Ectodermal cell (in vitro differentiated cells): ENCODE measurements around the gene ZNF71.

Experiments
- H3K27ac ChIP-seq: 2 replicates; pipeline ENCODE4 v1.7.0; 2013; ENCODE audit warnings: mild to moderate bottlenecking, low read depth, low read length; ENCODE audit not compliant: insufficient read depth, poor library complexity, severe bottlenecking
- H3K27me3 ChIP-seq: 2 replicates; pipeline ENCODE4 v1.7.0; 2013; ENCODE audit warnings: mild to moderate bottlenecking, low read length; ENCODE audit not compliant: insufficient read depth, control insufficient read depth, poor library complexity, severe bottlenecking
- H3K36me3 ChIP-seq: one replicate; pipeline ENCODE4 v1.7.0; 2013; ENCODE audit warnings: low read length; ENCODE audit not compliant: control insufficient read depth, insufficient read depth
- H3K4me1 ChIP-seq: one replicate; pipeline ENCODE4 v1.7.0; 2013; ENCODE audit warnings: low read length; ENCODE audit not compliant: control insufficient read depth, insufficient read depth
- H3K4me3 ChIP-seq: 2 replicates; pipeline ENCODE4 v1.7.0; 2013; ENCODE audit warnings: low read depth, low read length, control low read depth; ENCODE audit not compliant: insufficient read depth
- H3K9me3 ChIP-seq: 2 replicates; pipeline ENCODE4 v1.7.0; 2013; ENCODE audit warnings: mild to moderate bottlenecking, low read length, moderate library complexity; ENCODE audit not compliant: control insufficient read depth
- WGBS, 2 experiments: methylation state at CpG; one replicate each; pipeline ENCODE4 v1.1.7; 2013; ENCODE audit warnings: missing lambda C conversion rate in 2 of 2; 5-methylcytosine and 5-hydroxymethylcytosine counted together

ZNF71 gene

DNA sequence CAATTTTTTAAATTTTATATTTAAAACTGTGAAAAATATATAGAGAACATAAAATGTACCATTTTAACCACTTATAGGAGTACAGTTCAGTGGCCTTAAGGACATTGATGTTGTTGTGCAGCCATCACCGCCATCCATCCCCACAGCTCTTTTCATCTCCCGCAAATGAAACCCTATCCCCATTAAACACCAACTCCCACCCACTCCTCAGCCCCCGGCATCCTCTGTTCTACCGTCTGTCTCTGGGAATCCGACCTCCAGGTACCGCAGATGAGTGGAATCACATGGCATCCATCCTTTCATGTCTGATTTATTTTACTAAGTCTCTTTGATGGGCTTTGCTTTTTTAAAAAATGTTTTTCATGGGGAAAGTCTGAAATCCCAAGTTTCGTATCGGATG lies 24.0 kb downstream of the ZNF71 start:
- H3K27me3 ChIP-seq = no peaks in the 10 kb centered on the region
- no peaks in the 10 kb centered on the region for H3K4me1 ChIP-seq
- H3K36me3 ChIP-seq = peaks cover 45% of the 10 kb centered on the region
- H3K9me3 ChIP-seq = no peaks in the 10 kb centered on the region
- no peak overlapping the region for H3K27ac ChIP-seq
- H3K4me3 ChIP-seq = no peak overlapping the region
- whole genome bisulfite sequencing, 2 experiments = 81 to 83% methylated on average over 8 of the region's 8 CpGs

DNA sequence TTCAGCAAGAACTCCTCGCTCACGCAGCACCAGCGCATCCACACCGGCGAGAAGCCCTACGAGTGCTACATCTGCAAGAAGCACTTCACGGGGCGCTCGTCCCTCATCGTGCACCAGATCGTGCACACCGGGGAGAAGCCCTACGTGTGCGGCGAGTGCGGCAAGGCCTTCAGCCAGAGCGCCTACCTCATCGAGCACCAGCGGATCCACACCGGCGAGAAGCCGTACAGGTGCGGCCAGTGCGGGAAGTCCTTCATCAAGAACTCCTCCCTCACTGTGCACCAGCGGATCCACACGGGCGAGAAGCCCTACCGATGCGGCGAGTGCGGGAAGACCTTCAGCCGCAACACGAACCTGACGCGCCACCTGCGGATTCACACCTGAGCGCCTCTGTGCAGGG lies 27.3 kb downstream of the ZNF71 start:
- WGBS, 2 experiments = 96 to 97% methylated on average over 37 of the region's 37 CpGs

DNA sequence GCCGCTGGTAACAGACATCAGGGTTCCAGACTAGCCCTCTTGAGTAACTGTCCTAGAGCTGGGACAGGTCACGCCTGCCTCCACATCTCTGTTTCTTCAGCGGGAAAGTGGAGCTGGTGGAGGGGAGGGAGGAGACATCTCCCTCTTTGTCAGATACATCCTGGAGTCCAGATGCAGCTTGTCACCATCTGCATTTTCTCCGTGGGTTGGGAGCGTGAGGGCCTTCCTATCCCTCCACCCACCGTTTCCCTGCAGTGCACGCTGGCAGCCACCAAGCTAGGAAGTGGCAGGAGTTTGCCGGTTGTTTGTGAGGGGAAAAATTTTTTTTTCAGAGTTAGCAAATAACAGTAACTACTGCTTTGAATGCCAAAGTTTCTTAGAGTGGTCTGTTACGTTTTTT lies 27.9 kb downstream of the ZNF71 start:
- Histone ChIP-seq H3K27me3 (no peaks in the 10 kb centered on the region), H3K4me3 (no peak overlapping the region), H3K27ac (no peak overlapping the region), H3K36me3 (peaks cover 42% of the 10 kb centered on the region), H3K9me3 (peaks cover 3% of the 10 kb centered on the region), H3K4me1 (no peaks in the 10 kb centered on the region)
- 87 to 89% methylated on average over 8 to 9 of the region's 9 CpGs for WGBS, 2 experiments

More for the DNA sequence above, 27.3 kb downstream of the ZNF71 start:
- Histone ChIP-seq H3K9me3 (peaks cover 3% of the 10 kb centered on the region), H3K4me3 (no peak overlapping the region), H3K4me1 (no peaks in the 10 kb centered on the region), H3K36me3 (peaks cover 48% of the 10 kb centered on the region), H3K27me3 (no peaks in the 10 kb centered on the region), H3K27ac (no peak overlapping the region)

DNA sequence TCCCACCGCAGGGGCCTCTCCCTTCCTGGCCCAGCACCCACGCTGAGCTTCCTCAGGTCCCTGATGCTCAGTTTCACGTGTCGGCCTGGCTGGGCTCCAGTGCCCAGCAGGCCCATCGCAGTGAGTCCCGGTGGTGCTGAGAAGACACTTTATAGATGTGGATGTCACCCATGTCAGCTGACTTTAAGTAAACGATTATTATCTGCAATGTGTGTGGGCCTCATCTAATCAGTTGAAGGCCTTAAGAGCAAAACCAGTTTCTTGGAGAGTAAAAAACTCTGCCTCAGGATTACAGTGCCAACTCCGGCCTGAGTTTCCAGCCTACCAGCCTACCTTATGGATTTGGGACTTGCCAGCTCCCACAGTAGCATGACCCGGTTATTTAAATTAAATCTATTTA lies 30.6 kb downstream of the ZNF71 start:
- no peak overlapping the region for H3K4me3 ChIP-seq
- H3K4me1 ChIP-seq = no peaks in the 10 kb centered on the region
- peaks cover 41% of the 10 kb centered on the region for H3K36me3 ChIP-seq
- H3K27me3 ChIP-seq = no peaks in the 10 kb centered on the region
- H3K9me3 ChIP-seq = peaks cover 7% of the 10 kb centered on the region
- WGBS, 2 experiments = 93 to 94% methylated on average over 8 of the region's 9 CpGs
- no peak overlapping the region for H3K27ac ChIP-seq

DNA sequence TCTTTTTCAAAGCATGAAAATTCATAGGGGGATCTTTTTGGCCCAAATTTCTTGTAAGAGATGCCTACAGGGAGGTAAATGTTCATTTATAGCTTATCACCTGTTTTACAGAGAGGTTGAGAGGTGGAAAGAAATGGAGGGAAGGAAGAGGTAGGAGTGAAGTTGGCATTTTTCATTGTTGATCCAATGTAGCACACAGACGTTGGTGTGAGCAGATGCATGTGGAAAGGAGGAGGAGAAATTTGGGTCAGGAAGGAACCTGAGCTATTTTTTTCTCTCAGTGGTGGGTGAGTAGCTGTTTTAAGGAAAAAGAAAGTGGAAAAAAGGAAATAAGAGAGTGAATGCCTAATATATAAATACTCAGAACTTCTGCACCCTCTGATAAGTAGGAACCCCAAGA lies 37.9 kb downstream of the ZNF71 start:
- 32 to 36% methylated on average over 1 of the region's 1 CpG for WGBS, 2 experiments
- no peaks in the 10 kb centered on the region for H3K4me1 ChIP-seq
- no peak overlapping the region for H3K4me3 ChIP-seq
- no peak overlapping the region for H3K27ac ChIP-seq
- peaks cover 17% of the 10 kb centered on the region for H3K9me3 ChIP-seq
- H3K36me3 ChIP-seq = no peaks in the 10 kb centered on the region
- no peaks in the 10 kb centered on the region for H3K27me3 ChIP-seq

DNA sequence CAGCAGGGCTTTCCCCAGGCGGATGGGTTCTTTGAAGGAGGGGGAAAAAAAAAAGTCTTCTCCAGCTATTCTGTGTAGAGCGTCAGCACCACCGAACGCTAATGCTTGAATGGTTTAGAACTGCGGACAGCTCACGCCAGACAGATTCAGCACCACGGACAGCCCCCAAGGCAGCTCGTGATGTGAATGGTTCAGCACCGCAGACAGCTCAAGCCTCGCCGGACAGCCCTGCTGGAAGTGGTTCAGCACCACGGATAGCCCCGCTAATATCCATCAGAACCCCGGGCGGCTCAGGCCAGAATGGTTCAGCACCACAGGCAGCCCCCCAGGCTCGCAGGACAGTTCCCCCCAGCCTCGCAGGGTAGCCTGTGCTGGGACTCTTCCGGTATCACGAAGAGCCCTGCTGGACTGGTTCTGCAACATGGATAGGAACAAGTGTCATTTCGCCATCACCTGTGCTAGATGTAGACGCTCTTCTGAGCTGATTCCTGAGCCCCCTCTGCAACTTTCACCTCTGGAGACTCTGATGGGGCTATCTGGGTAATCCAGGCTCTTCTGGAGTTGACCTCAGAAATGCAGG lies 43.0 kb downstream of the ZNF71 start:
- 44 to 48% methylated on average over 21 of the region's 21 CpGs for WGBS, 2 experiments
- peaks cover 11% of the 10 kb centered on the region for H3K9me3 ChIP-seq

DNA sequence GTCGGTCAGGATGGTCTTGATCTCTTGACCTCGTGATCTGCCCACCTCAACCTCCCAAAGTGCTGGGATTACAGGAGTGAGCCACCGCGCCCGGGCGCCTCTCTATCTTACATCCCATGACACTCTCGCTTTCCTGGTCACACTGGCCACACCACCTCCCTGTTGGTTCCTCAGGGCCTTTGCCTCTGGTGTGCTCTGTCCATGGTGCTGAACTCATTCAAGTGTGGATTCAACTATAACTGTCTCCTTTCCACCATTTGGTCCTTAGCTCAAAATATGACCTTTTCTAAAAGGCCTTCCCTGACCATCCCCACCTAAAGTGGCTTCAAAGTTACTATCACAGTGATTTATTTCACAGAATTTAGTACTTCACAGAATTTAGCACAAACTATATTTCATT lies 44.1 kb downstream of the ZNF71 start:
- H3K4me3 ChIP-seq = no peak overlapping the region
- no peaks in the 10 kb centered on the region for H3K4me1 ChIP-seq
- no peak overlapping the region for H3K27ac ChIP-seq
- H3K27me3 ChIP-seq = no peaks in the 10 kb centered on the region
- H3K9me3 ChIP-seq = peaks cover 11% of the 10 kb centered on the region
- no peaks in the 10 kb centered on the region for H3K36me3 ChIP-seq
- WGBS, 2 experiments = 89 to 91% methylated on average over 7 of the region's 7 CpGs

More for the DNA sequence above, 43.0 kb downstream of the ZNF71 start:
- Histone ChIP-seq H3K27me3 (no peaks in the 10 kb centered on the region), H3K4me3 (no peak overlapping the region), H3K27ac (no peak overlapping the region), H3K4me1 (no peaks in the 10 kb centered on the region), H3K36me3 (no peaks in the 10 kb centered on the region)

DNA sequence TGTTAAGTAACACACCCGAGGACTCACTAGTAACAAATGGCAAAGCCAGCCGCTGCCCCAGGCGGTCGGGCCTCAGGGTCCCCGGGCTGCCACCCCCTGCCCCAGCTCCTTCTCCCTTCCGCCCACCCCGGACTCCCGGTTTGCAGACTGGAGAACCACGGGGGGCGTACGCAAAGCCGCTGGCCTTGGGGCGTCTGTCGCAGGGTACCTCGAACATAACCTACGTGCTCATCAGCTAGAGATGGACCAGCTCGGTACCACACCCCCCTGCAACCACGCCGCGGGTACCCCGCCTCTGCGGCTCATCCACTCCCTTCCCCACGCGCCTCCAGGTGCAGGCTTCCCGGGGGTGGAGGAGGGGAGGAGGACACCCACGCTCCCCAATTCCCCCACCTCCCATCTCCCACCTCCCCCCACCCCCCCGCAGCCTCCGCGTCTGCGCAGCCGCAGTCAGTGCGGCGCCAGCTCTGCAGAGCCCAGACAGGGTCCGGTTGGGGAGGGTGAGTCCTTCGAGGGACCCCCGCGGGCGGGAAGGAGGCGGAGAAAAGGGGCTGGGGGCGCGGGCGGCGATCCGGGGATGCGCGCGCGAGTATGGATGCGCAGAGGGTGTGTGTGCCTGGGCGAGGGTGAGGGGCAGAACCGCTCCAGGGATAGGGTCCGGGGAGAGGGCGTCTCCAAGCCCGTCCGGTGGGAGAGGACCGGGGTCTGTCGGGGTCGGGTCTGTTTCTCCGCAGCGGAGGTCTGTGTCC lies 47.8 kb downstream of the ZNF71 start, which contains the start of gene SMIM17:
Gene SMIM17, plus strand, starts transcription at position 449 of the 749 bp plus-strand sequence. CDS start 2,509 bp downstream, outside the sequence.
- H3K9me3 ChIP-seq = peaks cover 7% of the 10 kb centered on the region

DNA sequence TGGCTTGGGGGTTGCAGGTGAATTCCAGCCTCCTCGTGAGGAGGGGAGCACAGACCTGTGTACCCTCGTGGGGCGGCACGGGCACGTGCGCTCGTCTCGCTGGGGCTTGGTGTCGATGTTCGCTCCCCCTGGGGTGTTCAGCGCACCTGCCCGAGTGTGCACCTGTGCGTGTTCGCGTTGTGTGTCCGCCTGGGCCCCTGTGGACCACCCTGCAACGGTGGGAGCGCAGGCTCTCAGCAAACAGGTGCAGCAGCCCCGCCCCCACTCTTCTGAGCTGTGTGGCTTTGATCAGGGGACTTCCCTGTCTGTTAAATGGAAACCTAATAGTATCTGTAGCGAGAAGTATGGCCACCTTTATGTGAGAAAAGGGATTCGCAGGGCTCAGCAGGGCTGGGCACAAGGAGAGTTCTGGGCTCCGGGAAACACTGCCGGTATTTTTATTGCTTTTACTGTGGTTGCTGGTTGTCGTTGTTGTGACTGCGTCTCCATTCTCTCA lies 48.4 kb downstream of the ZNF71 start:
- Histone ChIP-seq H3K4me1 (no peaks in the 10 kb centered on the region), H3K27ac (no peak overlapping the region), H3K36me3 (no peaks in the 10 kb centered on the region), H3K27me3 (no peaks in the 10 kb centered on the region), H3K9me3 (peaks cover 10% of the 10 kb centered on the region), H3K4me3 (no peak overlapping the region)
- 86 to 87% methylated on average over 25 of the region's 25 CpGs for WGBS, 2 experiments

More for the DNA sequence above, 47.8 kb downstream of the ZNF71 start, which contains the start of gene SMIM17:
- Histone ChIP-seq H3K4me1 (no peaks in the 10 kb centered on the region), H3K4me3 (no peak within 1 kb of the TSS), H3K27ac (no peak within 1 kb of the TSS), H3K36me3 (no peaks in the 10 kb centered on the region), H3K27me3 (no peaks in the 10 kb centered on the region)
- 92% methylated on average over 53 to 58 of the region's 60 CpGs for WGBS, 2 experiments

DNA sequence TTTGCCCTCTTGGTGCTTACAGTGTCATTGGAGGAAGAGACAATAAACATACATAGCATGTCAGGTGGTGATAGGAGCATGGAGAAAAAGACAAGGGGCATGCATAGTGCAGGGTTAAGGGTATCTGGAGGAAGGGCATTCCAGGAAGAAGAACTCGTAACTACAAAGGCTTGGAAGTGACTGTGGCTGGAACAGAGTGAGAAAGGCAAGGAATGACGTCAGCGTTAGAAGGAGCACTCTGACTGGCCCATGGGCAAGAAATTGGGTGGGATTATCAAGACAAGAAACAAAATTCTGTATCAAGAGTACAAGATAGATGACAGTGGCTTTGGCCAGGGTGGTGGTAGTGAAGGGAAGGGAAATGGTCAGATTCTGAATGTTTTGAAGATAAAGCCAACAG lies 59.0 kb downstream of the ZNF71 start:
- Histone ChIP-seq H3K27me3 (no peaks in the 10 kb centered on the region), H3K27ac (no peak overlapping the region), H3K4me3 (no peak overlapping the region), H3K4me1 (no peaks in the 10 kb centered on the region), H3K9me3 (peaks cover 6% of the 10 kb centered on the region), H3K36me3 (no peaks in the 10 kb centered on the region)
- 77 to 79% methylated on average over 3 of the region's 3 CpGs for WGBS, 2 experiments
